Glomerular visceral epithelial cell (primary cell): ENCODE data around the gene LRRC71.
A peak's percentile ranks its signal among the peaks of the same experiment; 100 is the strongest.

ENCODE experiments used
- DNase-seq: peaks from one replicate; pipeline ENCODE4 v3.0.0-alpha.2; 2016; ENCODE audit errors: extremely low spot score

LRRC71 gene

DNA sequence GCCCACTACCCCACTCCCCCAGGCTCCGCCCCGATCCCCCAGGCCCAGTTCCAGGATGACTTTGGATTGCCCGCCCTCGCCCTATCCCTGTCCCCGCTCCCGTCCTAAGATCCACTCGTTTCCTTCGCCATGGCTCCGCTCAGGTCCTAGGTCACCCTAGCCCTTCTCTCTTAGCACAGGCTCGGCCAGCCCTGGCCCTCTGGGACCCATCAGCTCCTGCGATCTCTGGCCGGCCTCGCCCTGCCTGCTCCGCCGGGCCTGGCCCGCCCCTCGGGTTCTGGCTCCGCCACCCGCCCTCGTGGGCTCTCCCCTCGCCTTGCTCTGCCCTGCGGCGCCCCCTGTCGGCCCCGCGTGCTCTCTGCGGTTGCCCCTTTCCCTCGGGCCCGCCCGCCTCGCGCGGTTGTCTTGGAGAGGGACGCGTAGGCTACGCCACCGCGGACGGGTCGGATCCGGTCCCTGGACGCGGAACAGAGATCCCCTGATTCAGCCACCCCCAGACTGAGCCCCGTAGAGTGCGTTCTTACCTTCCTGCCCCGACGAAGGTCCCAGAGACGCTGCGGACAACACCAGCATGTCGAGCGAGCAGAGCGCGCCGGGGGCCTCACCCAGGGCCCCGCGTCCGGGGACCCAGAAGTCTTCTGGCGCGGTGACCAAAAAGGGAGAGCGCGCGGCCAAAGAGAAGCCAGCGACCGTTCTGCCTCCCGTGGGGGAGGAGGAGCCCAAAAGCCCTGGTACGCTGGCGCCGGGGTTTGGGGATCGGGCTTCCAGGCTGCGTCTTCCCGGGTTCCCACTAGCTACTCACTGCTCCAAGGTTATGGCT lies at the start of gene LRRC71:
TSS of gene LRRC71 (plus strand) at position 400 of the 820 bp plus-strand sequence. CDS start at position 572, 172 bp downstream.
- DNase-seq, result peak; percentile 78

GRCh38 chr1:156873659-156874058 lies 46.8 kb upstream of the LRRC71 start:
- DNase-seq, result no peak

DNA sequence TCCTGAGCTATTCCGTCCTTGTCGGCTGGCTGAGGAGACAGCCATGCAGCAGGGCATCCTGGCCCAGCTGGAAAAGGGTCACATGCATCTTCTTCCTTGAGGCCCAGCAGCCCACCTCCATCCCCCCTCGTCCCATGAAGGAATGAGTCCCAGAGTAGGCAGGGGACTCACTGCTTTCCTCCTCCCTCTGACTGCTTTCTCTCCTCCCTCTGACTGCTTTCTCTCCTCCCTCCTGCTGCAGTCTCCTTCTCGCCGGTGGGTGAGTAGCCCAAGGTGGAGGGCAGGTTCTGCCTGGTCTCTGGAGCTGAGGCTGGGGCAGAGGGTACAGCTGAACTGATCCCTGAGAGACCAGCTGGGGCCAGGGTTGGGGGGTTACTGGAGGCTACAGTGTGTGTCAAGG lies 46.3 kb upstream of the LRRC71 start:
- DNase-seq, result no peak

DNA sequence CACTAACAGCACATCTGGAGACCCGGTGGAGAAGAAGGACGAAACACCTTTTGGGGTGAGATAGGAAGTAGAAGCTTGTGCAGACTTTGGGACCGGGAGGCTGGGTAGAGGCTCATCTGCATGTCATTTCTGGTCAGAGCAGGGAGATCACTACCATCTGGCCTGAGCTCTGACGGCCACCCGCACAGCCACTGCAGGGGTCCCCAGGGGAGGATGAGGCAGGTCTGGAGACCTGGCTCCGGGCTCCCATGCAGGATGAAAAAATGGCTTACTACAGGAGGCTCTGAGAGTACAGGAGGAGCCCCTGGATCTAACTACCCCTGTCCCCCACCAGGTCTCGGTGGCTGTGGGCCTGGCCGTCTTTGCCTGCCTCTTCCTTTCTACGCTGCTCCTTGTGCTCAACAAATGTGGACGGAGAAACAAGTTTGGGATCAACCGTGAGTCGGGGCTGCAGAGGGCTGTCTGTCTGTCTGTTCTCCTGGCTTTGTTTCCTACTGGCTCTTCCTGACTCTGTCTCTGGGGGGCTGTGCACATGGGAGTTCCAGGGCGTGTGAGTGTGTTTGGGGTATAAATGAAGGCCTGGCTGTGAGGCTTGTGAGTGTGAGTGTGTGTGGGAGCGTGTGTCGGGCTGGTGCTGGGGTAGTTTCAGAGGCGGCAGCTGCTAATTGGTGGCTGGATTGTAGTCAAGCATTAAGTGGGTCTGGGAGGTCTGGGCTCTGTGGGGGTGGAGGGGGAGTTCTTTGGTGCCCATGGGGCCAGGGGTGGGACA lies 45.7 kb upstream of the LRRC71 start:
- DNase-seq, result no peak

DNA sequence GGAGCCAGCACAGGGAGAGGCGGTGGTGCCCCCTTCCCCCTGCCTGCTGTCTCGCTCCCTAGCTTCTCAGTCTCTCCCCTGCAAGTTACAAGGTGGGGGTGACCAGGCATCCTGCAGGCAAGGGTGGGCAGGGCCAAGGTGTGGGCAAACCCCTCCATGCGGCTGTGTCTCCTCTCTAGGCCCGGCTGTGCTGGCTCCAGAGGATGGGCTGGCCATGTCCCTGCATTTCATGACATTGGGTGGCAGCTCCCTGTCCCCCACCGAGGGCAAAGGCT lies 45.2 kb upstream of the LRRC71 start:
- no peak for DNase-seq

GRCh38 chr1:156876281-156876680 lies 44.2 kb upstream of the LRRC71 start:
- no peak for DNase-seq

DNA sequence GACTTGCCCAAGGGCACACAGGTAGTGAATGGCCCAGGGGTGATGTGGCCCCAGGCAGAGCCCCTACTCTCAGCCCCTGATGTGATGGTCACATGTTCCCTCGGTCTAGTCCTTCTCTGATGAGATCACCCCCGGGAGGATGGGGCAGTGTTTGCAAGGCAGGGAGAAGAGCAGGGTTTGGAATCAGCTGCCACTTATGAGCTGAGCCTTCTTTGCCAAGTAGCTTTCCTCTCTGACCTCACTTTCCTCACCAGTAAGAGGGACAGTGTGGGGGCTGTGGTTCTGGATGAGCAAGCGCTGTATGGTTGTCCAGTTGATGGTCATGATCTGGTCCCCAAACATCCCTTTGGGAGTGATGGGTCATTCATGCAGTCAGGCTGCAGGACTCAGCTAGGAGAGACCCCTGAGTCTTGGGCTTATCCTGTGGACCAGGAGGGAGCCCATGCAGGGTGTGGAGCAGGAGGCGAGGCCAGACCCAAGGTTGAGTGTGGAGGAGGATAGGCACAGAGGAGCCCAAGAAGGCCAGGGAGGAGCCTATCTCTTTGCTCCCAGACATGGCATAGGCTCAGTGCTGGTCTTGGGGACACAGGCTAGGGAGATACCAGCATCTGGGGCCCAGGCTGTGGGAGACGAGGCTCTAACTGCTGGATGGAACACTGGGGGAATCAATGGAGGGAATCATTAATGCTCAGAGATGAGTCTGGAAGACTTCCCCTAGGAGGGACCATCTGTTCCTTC lies 42.8 kb upstream of the LRRC71 start:
- DNase-seq, result no peak

DNA sequence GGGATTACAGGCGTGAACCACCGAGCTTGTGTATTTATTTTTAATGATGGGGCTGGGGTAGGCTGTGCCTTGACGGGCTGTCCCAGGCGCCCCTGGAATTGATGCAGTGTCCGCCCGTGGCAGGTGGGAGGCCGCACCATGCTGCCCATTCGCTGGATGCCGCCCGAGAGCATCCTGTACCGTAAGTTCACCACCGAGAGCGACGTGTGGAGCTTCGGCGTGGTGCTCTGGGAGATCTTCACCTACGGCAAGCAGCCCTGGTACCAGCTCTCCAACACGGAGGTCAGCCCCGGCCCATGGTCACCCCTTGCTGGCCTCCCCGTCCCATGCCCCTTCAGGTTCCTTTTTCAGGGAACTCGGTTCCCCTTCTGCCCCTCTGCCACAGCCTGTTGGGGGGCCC lies 40.6 kb upstream of the LRRC71 start:
- DNase-seq, result no peak

GRCh38 chr1:156880473-156880872 lies 40.0 kb upstream of the LRRC71 start:
- no peak for DNase-seq

DNA sequence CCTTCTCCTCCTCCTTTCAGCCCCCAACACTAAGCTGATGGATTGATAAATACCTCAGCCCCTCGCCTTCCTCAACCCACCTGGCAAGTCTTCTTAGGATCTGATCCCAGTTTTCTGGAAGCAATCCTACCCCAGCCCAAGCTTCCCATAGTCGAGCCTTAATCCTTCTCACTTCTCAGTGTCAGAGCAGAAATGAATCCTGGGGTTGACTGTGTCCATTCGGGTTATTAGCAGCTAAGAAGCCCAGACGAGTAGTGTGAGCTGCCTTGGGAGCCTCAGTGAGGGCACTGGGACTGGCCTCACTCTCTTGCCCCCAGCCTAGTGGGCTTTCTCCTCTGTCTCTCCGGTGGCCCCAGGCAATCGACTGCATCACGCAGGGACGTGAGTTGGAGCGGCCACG lies 39.3 kb upstream of the LRRC71 start:
- no peak for DNase-seq

DNA sequence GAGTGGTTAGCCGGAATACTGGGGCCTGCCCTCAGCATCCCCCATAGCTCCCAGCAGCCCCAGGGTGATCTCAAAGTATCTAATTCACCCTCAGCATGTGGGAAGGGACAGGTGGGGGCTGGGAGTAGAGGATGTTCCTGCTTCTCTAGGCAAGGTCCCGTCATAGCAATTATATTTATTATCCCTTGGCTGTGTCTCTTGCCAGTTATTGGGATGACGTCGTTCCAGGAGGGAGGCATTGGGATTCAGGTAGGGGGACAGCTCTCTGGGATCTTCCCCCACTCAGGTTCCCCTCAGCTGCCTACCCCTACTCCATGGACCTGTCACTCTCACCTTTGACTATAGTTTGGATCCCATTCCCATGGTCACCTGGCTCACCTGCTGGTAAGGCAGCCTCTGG lies 38.8 kb upstream of the LRRC71 start:
- no peak for DNase-seq

GRCh38 chr1:156882543-156882942 lies 37.9 kb upstream of the LRRC71 start:
- no peak for DNase-seq

DNA sequence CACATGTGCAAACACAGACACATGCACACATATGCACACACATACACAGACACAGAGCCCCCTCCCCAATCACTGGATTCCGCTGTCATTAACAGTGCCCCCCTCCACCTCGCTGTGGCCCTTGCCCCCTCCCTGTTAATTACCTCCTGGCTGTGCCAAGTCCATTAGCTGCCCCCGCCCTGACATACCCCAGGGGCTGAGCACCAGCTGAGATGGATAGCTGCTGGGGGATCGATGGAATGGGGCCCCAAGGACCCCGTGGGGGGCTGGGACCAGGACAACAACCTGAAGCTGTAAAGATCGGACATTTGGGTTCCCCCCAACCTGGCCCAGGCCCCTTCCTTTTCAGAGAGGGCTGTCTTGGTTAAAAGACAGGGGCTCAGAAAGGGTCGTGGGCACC lies 36.5 kb upstream of the LRRC71 start:
- no peak for DNase-seq

DNA sequence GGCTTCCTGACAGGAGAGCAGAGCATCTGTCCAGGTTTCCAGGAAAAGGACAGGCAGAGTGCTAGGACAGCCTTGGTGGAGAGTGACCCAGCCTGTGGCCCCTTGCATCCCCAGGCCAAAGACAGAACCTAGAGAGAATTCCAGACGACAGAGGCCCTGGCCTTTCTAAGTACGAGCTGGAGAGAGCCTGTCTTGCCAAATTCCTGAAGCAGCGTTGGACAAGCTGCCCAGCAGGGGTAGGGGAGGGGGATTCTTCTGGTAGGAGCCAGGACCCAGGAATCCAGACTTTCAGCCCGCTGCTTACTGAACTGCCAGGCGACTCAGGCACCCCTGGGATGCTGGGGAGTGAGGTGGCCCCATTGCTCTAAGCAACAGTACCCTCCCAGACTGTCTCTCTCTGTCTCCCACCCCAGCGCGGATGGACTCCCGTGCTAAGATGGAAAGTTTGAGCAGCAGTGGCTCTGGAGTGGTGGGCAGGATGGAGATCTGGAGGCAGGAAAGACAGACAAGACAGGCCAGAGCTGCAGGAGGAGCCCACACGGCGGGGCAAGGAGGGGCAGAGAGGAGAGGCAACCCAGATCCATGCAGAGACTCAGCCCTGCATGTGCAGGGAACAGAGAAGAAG lies 35.8 kb upstream of the LRRC71 start:
- no peak for DNase-seq

DNA sequence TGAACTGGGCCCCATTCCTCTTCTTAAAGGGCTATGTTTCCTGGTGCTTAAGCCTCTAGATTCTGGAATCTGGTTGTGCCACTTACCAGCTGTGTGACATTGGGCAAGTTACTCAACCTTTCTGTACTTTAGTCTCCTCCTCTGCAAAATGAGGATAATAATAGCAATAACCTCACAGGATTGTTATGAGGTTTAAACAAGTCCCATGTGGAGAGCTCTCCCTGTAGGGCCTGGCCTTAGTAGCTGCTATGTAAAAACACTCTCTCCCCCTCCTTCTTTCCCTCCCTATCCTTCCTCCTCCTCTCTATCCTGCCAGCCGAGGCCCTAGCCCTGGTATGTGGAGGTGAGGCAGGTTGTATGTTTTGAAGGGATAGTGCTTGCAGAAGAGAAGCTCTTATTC lies 35.1 kb upstream of the LRRC71 start:
- no peak for DNase-seq

DNA sequence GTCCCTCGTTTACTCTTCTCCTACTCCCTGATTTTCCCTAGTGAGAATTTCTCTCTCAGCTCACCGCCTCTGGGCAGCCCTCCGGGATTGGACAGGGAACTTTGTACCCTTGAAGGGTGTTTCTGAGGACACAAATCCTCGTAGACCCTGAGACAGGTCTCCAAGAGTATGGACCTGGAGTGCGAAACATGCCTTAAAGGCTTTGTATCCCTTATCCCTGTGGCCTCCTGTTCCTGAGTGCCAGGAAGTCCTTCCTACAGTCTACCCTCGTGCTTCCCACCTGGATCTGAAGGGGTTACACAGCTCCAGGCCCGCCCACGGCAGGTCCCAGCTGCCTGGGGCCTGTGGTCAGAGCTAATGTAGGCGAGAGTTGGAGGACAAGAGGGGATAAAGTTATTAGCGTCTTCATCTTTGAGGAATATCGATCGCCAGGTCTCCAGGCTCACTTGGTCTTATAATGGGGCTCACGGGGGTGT lies 34.5 kb upstream of the LRRC71 start:
- DNase-seq, result no peak

GRCh38 chr1:156886583-156887281 lies 33.7 kb upstream of the LRRC71 start:
- DNase-seq, result no peak

- DNase-seq, result no peak
Measured at GRCh38 chr1:156887317-156887716, 33.1 kb upstream of the LRRC71 start.

- DNase-seq, result no peak
Measured at GRCh38 chr1:156887734-156888133, 32.7 kb upstream of the LRRC71 start.

DNA sequence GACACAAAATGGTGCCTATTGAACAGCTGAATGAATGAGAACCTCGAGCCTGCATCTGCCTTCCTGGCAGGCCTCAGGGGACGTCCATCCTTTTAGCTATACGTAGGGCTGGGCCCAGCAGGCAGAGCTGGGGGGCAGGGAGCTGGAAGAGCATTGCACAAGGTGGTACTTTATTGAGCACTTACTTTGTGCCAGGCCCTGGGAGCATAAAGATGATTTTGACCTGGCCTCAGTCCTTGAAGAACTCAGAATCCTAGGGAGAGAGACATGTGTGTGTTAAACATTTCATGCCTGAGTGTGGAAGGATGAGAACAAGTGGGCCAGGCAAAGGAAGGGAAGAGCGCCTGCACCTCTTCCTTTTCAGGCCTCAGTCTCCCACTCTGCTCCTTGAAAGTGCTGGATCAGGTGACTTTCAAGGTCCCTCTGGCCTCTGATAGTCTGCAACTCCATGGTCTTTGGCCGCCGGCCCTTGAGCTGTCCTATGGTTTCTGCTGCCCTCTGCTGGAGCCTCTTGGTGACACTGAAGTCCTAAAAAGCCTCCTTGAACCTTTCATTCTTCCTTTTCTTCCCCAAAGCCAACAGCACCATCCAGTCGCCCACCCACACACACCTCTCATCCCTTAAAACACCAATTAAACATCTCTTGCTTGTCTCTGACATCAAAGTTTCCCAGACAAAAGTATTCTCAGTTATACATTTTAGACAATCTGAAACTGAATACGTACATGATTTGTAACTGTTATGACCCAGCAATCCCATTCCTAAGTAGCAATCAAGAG lies 30.4 kb upstream of the LRRC71 start:
- peak; percentile 79 for DNase-seq
